GM04503 (cell line): ENCODE results near the gene TBX3.
"Not testable (repeated sequence)": the region's sequence is repeated elsewhere in the genome, so short reads cannot be mapped to it uniquely, and the experiment has no call there.

Experiments used
- DNase-seq: peaks from one replicate; pipeline ENCODE4 v3.0.0-alpha.2; 2012; ENCODE audit warnings: low read depth

TBX3 gene

GRCh38 chr12:114684098-114684869, at the start of gene TBX3:
Gene TBX3, minus strand, starts transcription at chr12:114684175. Its CDS starts 975 bp downstream, at chr12:114683200.
- DNase-seq: peak; percentile 99

- no peak for DNase-seq
Observed at GRCh38 chr12:114732426-114733030, 48.6 kb upstream of the TBX3 start.

DNA sequence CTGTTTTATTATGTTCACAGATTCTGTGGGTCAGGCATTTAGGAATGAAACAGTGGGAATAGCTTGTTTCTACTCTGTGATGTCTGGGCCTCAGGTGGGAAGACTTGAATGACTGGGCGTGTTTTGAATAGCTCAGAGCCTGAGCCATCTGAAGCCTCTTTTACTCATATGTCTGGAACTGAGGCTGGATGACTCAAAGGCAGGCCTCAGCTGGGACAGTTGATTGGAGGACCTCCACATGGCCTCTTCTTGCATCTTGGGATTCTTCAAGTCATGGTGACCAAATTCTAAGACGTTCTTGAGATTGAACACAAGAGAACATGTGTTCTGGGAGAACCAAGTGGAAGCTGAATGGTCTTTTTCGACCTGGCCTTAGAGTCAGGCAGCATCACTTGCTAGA, 45.8 kb upstream of the TBX3 start:
- DNase-seq: peak; percentile 53

DNA sequence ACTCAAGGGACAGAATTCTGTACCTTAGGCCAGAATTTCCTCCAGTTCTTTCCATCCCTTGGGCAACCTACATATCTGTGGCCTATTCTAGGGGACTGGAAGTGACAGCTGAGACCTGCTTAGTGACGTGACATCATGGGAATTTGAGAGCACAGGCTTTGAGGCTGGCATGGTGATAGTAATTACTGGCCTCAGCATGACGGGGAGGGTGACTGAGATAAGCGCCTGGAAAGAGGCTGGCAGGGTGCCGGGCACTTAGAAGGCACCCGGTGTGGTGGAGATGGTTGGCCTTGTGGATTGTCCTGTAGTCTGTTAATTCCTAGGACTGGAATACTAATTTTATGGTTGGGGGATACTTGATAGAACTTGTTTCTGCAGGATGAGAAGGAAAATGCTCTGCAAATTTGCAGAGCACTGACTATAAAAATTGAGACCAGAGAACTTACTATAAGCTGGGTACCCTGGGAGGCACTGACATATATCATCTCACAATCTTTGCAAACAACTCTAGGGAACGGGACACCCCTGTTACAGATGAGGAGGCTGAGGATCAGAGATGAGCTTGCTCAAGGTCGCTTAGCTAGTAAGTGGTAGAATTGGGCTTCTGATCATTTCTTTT, 42.2 kb upstream of the TBX3 start:
- DNase-seq: no peak

DNA sequence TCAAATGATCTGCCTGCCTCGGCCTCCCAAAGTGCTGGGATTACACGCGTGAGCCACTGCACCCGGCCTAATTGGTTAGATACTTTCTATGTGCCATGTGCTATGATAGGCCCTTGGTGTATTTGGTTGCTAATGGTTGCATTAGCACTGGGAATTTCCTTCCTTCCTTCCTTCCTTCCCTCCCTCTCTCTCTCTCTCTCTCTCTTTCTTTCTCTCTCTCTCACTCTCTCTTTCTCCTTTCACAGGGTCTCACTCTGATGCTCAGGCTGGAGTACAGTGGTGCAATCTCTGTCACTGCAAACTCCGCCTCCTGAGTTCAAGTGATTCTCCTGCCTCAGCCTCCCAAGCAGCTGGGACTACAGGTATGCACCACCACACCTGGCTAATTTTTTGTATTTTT, 38.2 kb upstream of the TBX3 start:
- DNase-seq: not testable (repeated sequence)

DNA sequence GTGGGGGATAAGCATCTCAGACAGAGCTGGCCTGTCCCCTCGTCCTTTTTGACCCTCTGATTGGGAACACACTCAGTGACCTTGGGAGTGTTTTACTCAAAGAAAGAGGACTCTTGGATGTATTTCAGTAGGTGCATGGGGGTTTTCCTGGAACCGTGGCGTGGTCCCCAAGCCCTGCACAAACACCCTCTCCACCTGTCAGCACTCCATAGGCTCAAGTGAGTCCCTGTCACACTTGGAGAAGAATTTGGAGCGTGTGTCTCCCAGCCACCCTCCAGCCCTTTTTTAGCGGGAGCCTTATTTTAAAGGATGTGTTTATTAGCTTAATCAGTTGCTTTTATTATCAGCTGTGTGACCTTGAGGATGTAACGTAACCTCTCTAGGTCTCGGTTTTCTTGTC, 37.3 kb upstream of the TBX3 start:
- no peak for DNase-seq

- DNase-seq: no peak
Observed at GRCh38 chr12:114713466-114714215, 29.7 kb upstream of the TBX3 start.

DNA sequence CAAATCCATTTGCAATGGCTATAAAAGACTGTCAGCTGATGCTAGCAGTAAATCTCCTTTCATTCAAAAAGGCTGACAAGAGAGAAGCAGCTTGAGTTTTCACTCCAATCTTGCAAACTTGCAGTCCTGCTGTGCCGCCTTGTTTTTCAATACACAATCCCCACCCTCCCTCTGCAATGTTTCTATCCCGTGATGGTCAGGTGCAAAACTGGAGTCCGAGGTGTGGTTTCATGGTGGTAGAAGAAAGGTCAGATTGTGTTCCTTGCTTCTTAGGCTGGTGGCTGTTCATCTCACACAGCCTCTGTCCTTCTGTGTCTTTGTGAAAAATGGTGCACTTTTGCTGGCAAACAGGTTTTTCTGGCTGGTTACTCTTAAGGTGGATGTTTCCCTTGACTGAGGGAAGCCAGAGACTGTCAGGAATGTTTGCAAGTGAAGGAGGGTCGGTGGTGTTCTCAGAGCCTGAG, 27.7 kb upstream of the TBX3 start:
- no peak for DNase-seq

DNA sequence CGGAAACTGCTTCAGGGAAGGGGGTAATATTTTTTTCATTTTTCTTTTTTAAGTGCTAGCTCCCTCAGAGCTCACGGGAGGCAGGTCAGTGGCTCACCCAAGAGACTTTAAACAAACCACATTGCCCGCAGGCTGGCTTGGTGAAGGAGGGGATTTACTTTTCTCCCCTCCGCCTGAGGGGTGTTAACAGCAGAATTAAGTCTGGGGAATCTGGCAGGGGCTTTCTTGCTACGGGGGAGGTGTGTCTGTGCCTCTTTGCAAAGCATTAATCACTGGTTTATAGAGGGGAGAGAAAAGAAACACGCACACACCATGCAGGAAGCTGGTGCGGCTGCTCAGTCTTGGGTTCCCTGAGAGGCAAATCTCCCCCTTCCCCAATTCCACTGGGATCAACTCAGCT, 26.2 kb upstream of the TBX3 start:
- DNase-seq: no peak

- DNase-seq: no peak
Observed at GRCh38 chr12:114709112-114709511, 25.1 kb upstream of the TBX3 start.

DNA sequence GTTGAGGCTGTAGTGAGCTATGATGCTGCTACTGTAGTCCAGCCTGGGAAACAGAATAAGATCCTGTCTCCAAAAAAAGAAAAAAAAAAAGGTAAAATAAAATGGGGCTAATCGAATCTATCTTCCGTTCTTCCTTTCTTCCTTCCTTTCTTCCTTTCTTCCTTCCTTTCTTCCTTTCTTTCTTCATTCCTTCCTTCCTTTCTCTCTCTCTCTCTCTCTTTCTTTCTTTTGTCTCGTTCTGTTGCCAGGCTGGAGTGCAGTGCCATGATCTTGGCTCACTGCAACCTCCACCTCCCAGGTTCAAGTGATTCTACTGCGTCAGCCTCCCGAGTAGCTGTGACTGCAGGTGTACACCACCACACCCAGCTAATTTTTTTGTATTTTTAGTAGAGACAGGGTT, 24.6 kb upstream of the TBX3 start:
- not testable (repeated sequence) for DNase-seq

DNA sequence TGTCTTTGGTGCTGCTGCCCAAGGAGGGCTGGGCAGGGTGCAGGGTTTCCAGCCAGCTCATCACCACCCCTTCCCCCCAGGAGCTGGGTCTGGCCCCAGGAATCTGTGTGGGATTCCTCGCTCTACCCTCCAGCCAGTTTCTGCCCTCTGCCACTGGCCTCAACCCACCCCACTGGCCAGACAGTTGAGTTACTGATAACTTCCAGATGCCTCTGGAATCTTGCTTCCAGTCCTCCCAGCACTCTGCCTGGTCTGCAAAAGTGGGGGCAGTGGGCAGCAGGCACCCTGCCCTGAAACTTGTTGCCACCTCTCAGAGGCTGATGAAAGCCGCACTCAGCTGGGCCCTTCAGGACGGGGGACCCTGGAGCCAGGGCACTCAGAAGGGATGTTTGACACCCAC, 20.1 kb upstream of the TBX3 start:
- no peak for DNase-seq

GRCh38 chr12:114703060-114703493, 19.1 kb upstream of the TBX3 start:
- no peak for DNase-seq

DNA sequence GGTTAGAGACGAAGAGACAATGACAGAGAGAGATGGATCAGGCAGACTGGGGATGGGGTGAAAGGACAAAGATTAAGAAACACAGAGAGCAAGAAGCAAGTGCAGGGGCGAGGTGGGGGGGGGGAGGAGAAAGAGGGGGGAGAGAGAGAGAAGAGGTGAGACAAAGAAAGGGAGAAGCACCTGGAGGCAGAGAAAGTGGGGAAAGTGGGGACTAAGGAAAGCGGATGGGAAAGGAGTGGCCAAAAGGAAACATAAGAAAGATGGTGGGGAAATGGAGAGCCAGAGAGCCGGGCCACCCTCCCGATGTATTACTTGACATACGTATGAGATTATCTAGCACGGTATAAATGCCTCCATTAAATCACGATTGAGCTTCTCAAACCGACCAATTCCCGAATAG, 18.5 kb upstream of the TBX3 start:
- no peak for DNase-seq

GRCh38 chr12:114701553-114701952, 17.6 kb upstream of the TBX3 start:
- no peak for DNase-seq

- DNase-seq: no peak
Observed at GRCh38 chr12:114701104-114701414, 17.1 kb upstream of the TBX3 start.

GRCh38 chr12:114700392-114701103, 16.6 kb upstream of the TBX3 start:
- DNase-seq: no peak

DNA sequence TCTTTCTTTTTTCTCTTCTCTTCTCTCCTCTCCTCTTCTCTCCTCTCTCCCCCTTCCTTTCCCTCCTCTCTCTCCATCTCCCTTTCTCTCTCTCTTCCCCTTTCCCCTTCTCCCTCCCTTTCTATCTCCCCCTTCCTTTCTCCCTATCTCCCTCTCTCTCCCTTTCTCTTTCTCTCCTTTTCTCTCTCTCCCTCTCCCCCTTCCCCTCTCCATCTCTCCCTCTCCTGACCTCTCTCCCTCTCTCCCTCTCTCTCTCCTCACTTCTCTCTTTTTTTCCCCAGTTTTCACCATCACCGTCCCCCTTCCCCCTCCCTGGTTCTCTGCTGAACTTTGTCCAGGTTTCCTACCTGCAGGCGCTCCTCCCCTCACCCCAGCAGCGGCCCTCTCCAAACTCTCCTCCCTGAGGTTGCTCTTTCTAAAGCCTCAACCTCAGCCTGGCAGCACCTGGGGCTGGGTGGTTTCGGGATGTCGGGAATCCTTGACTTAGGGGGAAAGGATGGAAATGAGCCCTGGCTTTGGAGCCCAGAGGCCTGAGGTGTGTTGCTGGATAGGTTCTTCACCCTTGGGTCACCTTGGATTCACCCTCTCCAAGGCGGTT, 14.7 kb upstream of the TBX3 start:
- DNase-seq: no peak

DNA sequence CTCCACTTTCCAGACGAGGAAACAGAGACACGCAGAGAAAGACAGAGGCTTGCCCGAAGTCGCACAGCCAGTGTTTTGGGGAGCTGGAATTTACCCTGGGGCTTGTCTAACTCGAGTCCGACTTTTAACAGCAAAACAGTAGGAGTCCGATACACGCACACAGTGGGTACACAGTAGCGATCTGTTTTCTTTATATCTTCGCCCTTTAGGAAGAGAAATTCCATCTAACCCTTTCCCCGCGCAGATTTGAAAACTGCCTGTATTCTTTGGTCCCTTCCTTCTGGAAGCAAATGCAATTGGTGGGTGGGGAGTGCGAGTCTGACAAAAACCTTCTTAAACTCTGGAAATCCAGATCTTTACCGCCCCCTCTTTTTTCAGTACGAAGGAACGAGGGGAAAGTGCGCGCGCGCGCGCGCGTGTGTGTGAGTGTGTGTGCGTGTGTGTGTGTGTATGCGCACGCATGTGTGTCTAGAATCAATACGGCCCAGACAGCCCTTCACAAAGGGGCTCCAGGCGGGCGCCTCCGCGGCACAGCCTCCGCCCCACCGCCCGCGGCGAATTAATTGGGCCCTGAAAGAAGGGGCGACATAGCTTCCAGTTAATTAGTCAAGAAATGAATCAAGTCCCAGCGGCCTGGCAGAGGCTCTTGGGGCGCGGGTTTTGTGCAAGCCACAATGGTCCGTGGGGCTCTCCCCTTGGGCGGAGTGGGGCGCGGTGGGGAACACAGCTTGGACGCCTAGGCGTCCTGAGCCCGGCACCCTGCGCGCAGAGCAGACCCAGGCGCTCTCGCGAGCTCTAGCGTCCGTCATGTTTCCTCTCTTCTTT, 14.0 kb upstream of the TBX3 start:
- DNase-seq: no peak

DNA sequence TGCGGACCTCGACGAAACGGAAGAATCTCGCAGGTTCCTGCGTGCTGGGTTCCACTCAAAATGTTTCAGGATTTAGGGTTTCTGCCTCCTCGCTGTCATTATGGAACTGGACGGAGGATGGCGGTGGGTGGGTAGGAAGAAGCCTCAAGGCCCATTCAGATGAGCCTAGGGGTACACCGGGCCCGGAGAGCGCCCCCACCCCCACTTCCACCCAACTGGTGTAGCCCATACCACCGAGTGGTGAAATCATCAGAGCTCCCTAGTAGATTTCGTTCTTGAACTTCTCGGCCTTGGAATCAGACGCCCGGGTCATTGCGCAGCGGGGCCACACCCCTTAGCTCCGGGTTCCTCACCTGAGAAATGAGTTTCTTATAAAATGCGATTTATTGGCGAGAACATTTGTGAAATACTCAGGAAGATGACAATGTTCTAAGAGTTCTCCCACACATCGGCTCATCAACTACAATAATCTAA, 13.3 kb upstream of the TBX3 start:
- DNase-seq: no peak
